SU-DHL-6 (cell line): Measurements from ENCODE around the gene MEIOB.

Experiments used
- H2AFZ ChIP-seq: fragments of 200-600 bp; sonication (generic); 2 replicates; pipeline ENCODE4 v1.6.1; 2014; ENCODE audit warnings: low read depth, mild to moderate bottlenecking, moderate library complexity, mixed read lengths, antibody characterized with exemption, low read length; ENCODE audit not compliant: severe bottlenecking
- H3F3A ChIP-seq: fragments of 200-600 bp; shearing (Covaris generic); 2 replicates; pipeline ENCODE4 v1.6.0; 2016; ENCODE audit warnings: antibody characterized with exemption, mild to moderate bottlenecking; ENCODE audit not compliant: insufficient read depth
- H3K27ac ChIP-seq: fragments of 200-600 bp; sonication (generic); 2 replicates; pipeline ENCODE4 v1.5.1; 2016; ENCODE audit warnings: low read depth, mild to moderate bottlenecking, low read length, moderate library complexity, mixed read lengths
- H3K27me3 ChIP-seq: fragments of 200-600 bp; sonication (generic), shearing (Covaris generic); 2 replicates; pipeline ENCODE4 v1.6.0; 2014; ENCODE audit warnings: mild to moderate bottlenecking, low read length
- H3K36me3 ChIP-seq: fragments of 200-600 bp; sonication (generic); 2 replicates; pipeline ENCODE4 v1.6.1; 2014; ENCODE audit warnings: mild to moderate bottlenecking, low read length, mixed read lengths
- H3K4me2 ChIP-seq: fragments of 300-600, 200-600 bp; shearing (Covaris generic), sonication (generic); 2 replicates; pipeline ENCODE4 v1.6.0; 2014; ENCODE audit warnings: low read length, low read depth, mild to moderate bottlenecking; ENCODE audit not compliant: poor library complexity, severe bottlenecking
- H3K4me3 ChIP-seq: fragments of 200-600 bp; sonication (generic); 2 replicates; pipeline ENCODE4 v1.5.1; 2014; ENCODE audit warnings: antibody characterized with exemption, low read length, mild to moderate bottlenecking, mixed read lengths; ENCODE audit not compliant: insufficient read depth, poor library complexity, severe bottlenecking
- H3K79me2 ChIP-seq: fragments of 200-600 bp; sonication (generic); 2 replicates; pipeline ENCODE4 v1.6.1; 2014; ENCODE audit warnings: mild to moderate bottlenecking, low read length, moderate library complexity; ENCODE audit not compliant: insufficient read depth
- H3K9ac ChIP-seq: fragments of 200-600 bp; sonication (generic); 2 replicates; pipeline ENCODE4 v1.7.0; 2014; ENCODE audit warnings: mild to moderate bottlenecking, low read length
- H3K9me2 ChIP-seq: fragments of 200-600 bp; sonication (generic); replicated peaks from 2 replicates; pipeline ENCODE4 v1.6.1; 2014; ENCODE audit warnings: low read length; ENCODE audit not compliant: insufficient read depth
- H3K9me3 ChIP-seq: fragments of 200-600 bp; sonication (generic); 2 replicates; pipeline ENCODE4 v1.6.1; 2014; ENCODE audit warnings: low read length, mixed read lengths; ENCODE audit not compliant: insufficient read depth
- H4K20me1 ChIP-seq: fragments of 200-600 bp; sonication (generic); 2 replicates; pipeline ENCODE4 v1.6.1; 2014; ENCODE audit warnings: low read depth, mild to moderate bottlenecking, antibody characterized with exemption, low read length, moderate library complexity, mixed read lengths
- EZH2phosphoT487 ChIP-seq: fragments of 200-600 bp; sonication (generic), shearing (Covaris generic); conservative IDR thresholded peaks from 2 replicates; pipeline ENCODE4 v1.6.1; 2018; ENCODE audit warnings: mild to moderate bottlenecking, antibody characterized with exemption, low read length, moderate library complexity, mixed read lengths
- TF ChIP-seq, protein P1 (sequence below): fragments of 200-600 bp; sonication (generic); IDR thresholded peaks from one replicate; pipeline ENCODE4 v1.5.1; 2017; ENCODE audit warnings: antibody characterized with exemption, mild to moderate bottlenecking, low read length, moderate library complexity; ENCODE audit not compliant: insufficient read depth, poor library complexity, severe bottlenecking

MEIOB gene

DNA sequence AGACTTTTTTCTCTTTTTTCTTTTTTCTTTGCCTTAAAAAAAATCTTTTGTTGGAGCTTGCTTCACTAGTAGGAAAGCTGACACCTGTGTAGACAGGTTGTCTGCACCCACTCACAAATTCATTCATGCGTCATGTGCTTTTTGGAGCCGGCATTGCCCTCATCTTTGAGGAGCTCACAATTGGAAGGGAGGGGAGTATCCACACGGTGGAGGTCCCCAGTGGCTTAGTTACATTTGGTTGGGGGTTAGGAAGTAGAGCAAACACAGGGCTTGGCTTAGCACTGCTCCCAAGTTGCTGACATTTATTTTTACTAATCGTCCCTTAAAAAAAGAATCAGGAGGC is 18.7 kb upstream of the MEIOB start:
- TF ChIP-seq, protein P1, sequence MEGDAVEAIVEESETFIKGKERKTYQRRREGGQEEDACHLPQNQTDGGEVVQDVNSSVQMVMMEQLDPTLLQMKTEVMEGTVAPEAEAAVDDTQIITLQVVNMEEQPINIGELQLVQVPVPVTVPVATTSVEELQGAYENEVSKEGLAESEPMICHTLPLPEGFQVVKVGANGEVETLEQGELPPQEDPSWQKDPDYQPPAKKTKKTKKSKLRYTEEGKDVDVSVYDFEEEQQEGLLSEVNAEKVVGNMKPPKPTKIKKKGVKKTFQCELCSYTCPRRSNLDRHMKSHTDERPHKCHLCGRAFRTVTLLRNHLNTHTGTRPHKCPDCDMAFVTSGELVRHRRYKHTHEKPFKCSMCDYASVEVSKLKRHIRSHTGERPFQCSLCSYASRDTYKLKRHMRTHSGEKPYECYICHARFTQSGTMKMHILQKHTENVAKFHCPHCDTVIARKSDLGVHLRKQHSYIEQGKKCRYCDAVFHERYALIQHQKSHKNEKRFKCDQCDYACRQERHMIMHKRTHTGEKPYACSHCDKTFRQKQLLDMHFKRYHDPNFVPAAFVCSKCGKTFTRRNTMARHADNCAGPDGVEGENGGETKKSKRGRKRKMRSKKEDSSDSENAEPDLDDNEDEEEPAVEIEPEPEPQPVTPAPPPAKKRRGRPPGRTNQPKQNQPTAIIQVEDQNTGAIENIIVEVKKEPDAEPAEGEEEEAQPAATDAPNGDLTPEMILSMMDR, result no peak
- TF ChIP-seq EZH2phosphoT487, result no peak
- Histone ChIP-seq H3K4me3 (no peak overlapping the region), H3K4me2 (no peak overlapping the region), H3K9me2 (no peaks in the 10 kb centered on the region), H3K9me3 (no peaks in the 10 kb centered on the region), H2AFZ (no peak overlapping the region), H3K27me3 (no peaks in the 10 kb centered on the region), H4K20me1 (no peaks in the 10 kb centered on the region), H3F3A (no peaks in the 10 kb centered on the region), H3K79me2 (no peaks in the 10 kb centered on the region), H3K27ac (no peak overlapping the region), H3K9ac (no peak overlapping the region), H3K36me3 (no peaks in the 10 kb centered on the region)

DNA sequence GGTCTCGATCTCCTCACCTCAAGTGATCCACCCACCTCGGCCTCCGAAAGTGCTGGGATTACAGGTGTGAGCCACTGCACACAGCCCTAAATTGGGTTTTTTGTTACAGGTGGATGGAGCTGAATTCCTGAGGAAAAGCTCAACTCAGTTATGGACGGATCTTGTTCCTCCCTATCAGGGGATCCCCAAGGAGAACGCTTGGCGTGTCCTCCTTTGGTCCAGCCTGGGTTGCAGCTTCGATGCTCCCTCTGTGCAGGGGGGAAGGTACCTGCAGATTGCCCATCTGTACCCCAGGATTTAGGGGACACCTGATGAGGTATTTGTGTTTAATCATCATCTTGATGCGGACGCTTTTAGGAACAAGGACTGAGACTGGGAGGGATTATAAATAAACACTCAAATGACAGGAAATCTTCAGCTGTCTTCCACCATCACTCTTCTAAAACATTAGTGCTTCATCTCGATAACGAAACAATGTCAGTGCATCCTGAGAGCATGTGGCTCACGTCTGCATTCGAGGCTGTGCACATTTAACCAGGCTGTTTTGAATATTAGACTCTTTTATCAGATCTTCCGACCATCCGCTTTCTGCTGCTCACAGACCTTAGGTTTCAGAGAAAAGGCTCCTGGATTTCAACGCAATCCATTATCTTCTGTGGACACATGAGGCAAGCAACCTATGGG is 18.2 kb upstream of the MEIOB start:
- H3K9me3 ChIP-seq, result no peaks in the 10 kb centered on the region
- TF ChIP-seq, protein P1, result no peak
- TF ChIP-seq EZH2phosphoT487, result no peak
- H3K4me2 ChIP-seq, result no peak overlapping the region
- no peaks in the 10 kb centered on the region for H3K9me2 ChIP-seq
- H3K27me3 ChIP-seq, result no peaks in the 10 kb centered on the region
- no peak overlapping the region for H2AFZ ChIP-seq
- no peaks in the 10 kb centered on the region for H3K79me2 ChIP-seq
- H3K36me3 ChIP-seq, result no peaks in the 10 kb centered on the region
- H3K4me3 ChIP-seq, result no peak overlapping the region
- no peaks in the 10 kb centered on the region for H3F3A ChIP-seq
- no peak overlapping the region for H3K9ac ChIP-seq
- no peaks in the 10 kb centered on the region for H4K20me1 ChIP-seq
- no peak overlapping the region for H3K27ac ChIP-seq

DNA sequence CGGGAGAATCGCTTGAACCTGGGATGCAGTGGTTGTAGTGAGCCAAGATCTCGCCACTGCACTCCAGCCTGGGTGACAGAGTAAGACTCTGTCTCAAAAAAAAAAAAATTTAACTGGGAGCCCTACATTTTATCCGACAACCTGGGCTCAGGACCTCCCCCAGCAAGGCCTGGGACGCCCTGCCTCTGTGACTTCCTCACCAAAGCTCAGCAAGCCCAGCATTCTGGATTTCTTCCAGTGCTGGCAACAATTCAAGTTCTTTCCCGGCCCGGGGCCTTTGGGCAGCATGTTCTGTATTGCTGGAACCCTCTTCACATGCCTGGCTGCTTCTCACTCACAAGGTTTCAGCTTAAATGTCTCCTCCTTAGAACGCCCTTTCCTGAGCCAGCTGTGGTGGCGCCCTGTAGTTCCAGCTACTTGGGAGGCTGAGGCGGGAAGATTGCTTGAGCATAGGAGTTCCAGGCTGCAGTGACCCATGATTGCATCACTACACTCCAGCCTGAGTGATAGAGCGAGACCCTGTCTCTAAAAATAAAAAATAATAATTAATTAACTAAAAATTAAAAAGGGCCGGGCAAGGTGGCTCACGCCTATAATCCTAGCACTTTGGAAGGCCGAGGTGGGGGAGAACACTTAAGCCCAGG is 15.9 kb upstream of the MEIOB start:
- H3F3A ChIP-seq, result no peaks in the 10 kb centered on the region
- no peaks in the 10 kb centered on the region for H4K20me1 ChIP-seq
- no peaks in the 10 kb centered on the region for H3K9me3 ChIP-seq
- H3K9ac ChIP-seq, result no peak overlapping the region
- H3K36me3 ChIP-seq, result no peaks in the 10 kb centered on the region
- no peaks in the 10 kb centered on the region for H3K27me3 ChIP-seq
- no peak overlapping the region for H3K4me3 ChIP-seq
- TF ChIP-seq, protein P1, result no peak
- no peak for TF ChIP-seq EZH2phosphoT487
- no peak overlapping the region for H3K4me2 ChIP-seq
- no peaks in the 10 kb centered on the region for H3K9me2 ChIP-seq
- H3K27ac ChIP-seq, result no peak overlapping the region
- no peak overlapping the region for H2AFZ ChIP-seq
- H3K79me2 ChIP-seq, result no peaks in the 10 kb centered on the region
